ENCODE results near the gene RBMS2.

RBMS2 gene

GRCh38 chr12:56632701-56633467, 111.3 kb downstream of the RBMS2 start:
- no peak for DNase-seq

DNA sequence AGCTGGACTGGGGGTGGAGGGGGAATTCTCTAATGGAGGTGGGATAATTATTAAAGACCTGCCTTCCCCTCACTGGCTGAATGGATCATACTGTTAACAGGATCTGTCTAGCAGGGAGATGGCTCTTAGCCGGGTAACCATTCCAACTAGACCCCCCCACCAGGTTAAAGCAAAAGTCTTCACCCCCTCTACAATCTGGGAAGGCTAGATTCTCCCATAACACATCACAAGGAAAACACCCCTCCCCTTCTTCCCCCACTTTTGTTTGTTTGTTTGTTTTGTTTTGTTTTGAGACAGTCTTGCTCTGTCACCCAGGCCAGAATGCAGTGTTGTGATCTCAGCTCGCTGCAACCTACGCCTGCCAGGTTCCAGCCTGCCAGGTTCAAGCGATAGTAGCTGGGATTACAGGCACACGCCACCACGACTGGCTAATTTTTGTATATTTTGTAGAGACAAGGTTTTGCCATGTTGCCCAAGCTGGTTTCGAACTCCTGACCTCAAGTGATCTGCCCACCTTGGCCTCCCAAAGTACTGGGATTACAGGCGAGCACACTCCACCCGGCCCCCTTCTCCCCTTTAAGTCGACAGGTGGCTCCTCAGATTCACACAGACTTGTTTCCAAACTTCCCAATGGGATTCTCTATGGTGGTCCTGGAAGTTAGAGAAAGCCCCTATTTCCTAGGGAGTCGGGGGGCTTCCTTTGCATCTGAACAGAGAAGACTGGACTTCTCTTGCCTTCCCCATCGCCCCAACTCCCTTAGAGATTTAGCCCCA, 112.0 kb downstream of the RBMS2 start:
- no peak for DNase-seq

GRCh38 chr12:56634242-56634836, 112.7 kb downstream of the RBMS2 start:
- DNase-seq: peak; percentile 73

DNA sequence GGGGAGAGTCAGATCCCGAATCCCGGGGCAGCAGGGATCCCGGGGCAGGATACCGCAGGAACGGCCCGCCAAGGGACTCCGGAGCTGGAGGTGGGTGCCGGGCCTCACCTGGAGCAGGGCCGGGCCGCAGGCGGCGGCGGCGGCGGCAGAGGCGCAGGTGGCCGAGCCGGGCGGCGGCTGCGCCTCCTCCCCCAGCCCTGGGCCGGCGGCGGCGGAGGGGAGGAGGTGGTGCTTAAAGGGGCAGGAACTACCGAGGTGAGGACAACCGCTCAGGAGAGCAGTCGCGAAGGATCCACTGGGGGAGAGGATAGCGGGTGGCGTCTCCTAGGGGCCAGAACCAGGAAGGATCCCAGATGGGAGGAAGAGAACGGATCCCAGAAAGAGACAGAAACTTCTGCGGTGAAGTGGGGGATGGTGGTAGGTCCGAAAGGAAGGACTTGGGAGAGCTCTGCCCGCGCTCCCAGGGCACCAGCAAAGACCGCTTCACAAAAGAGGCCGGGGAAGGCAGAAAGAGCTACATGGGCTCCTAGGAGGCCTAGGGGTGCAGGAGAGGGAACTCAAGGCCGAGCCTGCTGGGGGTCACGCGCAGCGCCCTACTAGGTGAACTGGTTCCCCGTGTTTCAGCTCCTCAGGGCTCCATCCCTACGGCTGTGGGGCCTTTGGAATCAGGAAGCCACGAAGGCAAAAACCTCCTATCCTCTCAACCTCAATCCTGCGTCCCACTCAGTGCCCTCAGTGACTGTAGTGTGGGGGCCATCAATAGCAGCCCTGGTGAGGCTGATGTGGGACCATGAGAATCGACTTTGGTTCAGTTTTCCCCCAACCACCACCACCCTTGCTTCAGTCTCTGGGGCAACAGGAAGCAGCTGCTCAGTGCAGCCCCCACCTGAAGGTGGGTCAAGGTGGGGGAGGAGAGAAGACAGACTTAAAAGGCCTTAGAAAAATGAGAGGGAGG, 113.5 kb downstream of the RBMS2 start:
- DNase-seq: peak; percentile 95

GRCh38 chr12:56635806-56636674, 114.4 kb downstream of the RBMS2 start:
- DNase-seq: peak; percentile 95

DNA sequence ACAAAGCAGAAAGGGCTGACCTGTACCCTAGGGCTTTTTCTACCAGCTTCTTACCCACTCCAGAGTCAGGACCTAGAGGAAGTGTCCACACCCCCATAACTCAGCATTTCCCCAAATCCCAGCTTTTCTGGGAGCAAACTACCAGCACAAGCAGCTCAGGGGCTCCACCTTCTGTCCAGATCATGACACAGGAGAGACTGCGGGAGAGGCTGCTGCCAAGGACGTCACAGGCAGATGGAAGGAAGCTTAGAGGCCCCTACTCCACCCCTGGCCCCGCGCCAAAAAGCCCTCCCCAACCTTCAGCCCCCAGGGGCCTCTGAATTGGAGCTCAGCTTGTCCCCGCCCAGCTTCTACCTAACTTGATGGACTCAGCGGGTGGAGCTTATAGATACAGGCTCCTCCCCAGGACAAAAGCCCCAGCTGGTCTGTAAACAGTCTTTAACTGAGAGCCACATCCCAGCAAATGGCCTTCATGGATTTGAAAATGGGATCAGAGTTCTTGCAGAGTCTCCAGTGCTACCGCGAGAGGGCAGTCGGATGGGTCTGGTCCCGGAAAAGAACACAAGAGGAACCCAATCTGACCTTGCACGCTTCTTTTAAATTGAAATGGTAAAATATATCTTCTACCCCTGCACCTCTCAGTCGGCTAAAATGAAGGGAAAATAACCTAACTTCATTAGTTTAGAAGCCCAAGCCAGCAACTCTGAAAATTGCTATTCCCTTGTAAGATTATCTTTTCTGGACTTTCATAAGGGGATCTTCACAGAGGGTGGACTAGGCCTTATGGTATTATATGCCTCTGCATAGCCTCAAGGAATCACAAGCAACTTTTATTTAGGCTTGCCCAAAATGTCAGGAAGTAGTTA, 115.3 kb downstream of the RBMS2 start:
- peak; percentile 100 for DNase-seq

DNA sequence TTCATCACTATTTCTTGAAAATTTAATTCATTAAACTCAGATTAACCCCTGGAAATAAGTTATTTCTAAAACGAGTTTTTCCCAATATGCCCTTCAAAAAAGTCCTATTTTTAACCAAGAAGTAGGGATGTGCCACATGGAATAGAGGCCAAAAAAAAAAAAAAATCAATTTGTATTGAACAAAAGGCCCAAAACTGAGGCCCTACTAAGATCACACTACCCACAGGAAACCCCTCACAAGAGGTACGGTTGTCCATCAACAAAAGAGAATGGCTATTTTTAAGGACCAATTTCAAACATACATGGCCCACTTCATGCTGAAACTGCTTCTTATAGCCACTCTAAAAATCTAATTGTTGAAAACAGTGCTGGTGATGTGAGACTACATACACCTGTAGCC, 116.0 kb downstream of the RBMS2 start:
- no peak for DNase-seq

- DNase-seq: no peak
Observed at GRCh38 chr12:56641219-56641618, 119.6 kb downstream of the RBMS2 start.

DNA sequence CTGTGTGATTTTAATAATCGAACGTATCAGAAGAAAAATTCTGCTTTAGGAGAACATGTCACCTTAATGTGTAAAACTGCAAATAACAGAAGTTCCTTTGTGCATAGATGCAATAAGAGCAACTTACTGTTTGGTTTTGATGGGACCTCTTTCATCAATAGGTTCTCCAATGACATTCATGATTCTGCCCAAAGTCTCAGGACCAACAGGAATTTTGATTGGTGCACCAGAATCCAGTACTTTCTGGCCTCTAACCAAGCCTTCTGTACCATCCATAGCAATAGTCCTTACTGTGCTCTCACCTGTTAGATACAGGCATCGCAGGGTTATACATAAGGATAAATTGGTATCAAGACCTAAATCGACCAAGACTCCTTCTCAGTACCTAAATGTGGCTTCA, 123.0 kb downstream of the RBMS2 start:
- DNase-seq: no peak

- DNase-seq: peak; percentile 53
Observed at GRCh38 chr12:56645201-56645716, 123.6 kb downstream of the RBMS2 start.

Measured in DMS53 (cell line).